Neuronal stem cell (in vitro differentiated cells): ENCODE measurements around the gene SARDH.
A peak's percentile ranks its signal among the peaks of the same experiment; 100 is the strongest.

Experiments used
- DNase-seq: peaks from one replicate; pipeline ENCODE4 v3.0.0-alpha.2; 2013; ENCODE audit warnings: low spot score
- H2AFZ ChIP-seq: one replicate; pipeline ENCODE4 v1.6.1; 2013; ENCODE audit warnings: mild to moderate bottlenecking, low read length, inconsistent platforms
- H2AK5ac ChIP-seq: 2 replicates; pipeline ENCODE4 v1.6.1; 2013; ENCODE audit warnings: low read depth, mild to moderate bottlenecking, inconsistent platforms, low read length, moderate library complexity, mixed read lengths
- H2BK120ac ChIP-seq: 2 replicates; pipeline ENCODE4 v1.6.1; 2013; ENCODE audit warnings: low read depth, mild to moderate bottlenecking, inconsistent platforms, low read length, moderate library complexity, mixed read lengths
- H2BK12ac ChIP-seq: one replicate; pipeline ENCODE4 v1.6.1; 2013; ENCODE audit warnings: low read length, inconsistent platforms
- H2BK15ac ChIP-seq: 2 replicates; pipeline ENCODE4 v1.6.1; 2013; ENCODE audit warnings: mild to moderate bottlenecking, low read length, inconsistent platforms, mixed read lengths
- H2BK5ac ChIP-seq: one replicate; pipeline ENCODE4 v1.6.1; 2013; ENCODE audit warnings: inconsistent platforms, mild to moderate bottlenecking, low read length, moderate library complexity
- H3K14ac ChIP-seq: one replicate; pipeline ENCODE4 v1.6.1; 2013; ENCODE audit warnings: low read length, inconsistent platforms
- H3K18ac ChIP-seq: 2 replicates; pipeline ENCODE4 v1.6.1; 2013; ENCODE audit warnings: low read length, inconsistent platforms
- H3K23ac ChIP-seq: 2 replicates; pipeline ENCODE4 v1.6.1; 2013; ENCODE audit warnings: low read depth, mild to moderate bottlenecking, mixed read lengths, low read length, inconsistent platforms; ENCODE audit not compliant: poor library complexity
- H3K27ac ChIP-seq: replicated peaks from 3 replicates; pipeline ENCODE4 v1.5.1; 2013; ENCODE audit warnings: low read length, inconsistent platforms
- H3K27me3 ChIP-seq, 3 experiments: 2 replicates each; pipeline ENCODE4 v1.6.1; 2013; ENCODE audit warnings: low read length in 3 of 3, mild to moderate bottlenecking in 2 of 3, inconsistent platforms in 1 of 3, low read depth in 1 of 3, mixed read lengths in 1 of 3, moderate library complexity in 1 of 3; ENCODE audit not compliant: control insufficient read depth in 3 of 3, insufficient read depth in 3 of 3
- H3K36me3 ChIP-seq, 2 donors: replicated peaks in 1 of 2; 2 replicates each; pipeline ENCODE4 v1.6.1; 2013; ENCODE audit warnings: low read length in 2 of 2; ENCODE audit not compliant: control insufficient read depth in 2 of 2, insufficient read depth in 2 of 2
- H3K4ac ChIP-seq: 2 replicates; pipeline ENCODE4 v1.6.1; 2013; ENCODE audit warnings: inconsistent platforms, mild to moderate bottlenecking, low read length, moderate library complexity
- H3K4me1 ChIP-seq, 2 donors: 1 replicate in 1 of 2; 2 replicates in 1 of 2; pipeline ENCODE4 v1.6.1; 2013; ENCODE audit warnings: low read length in 2 of 2, low read depth in 1 of 2; ENCODE audit not compliant: control insufficient read depth in 2 of 2, insufficient read depth in 1 of 2
- H3K4me2 ChIP-seq: one replicate; pipeline ENCODE4 v1.6.1; 2013; ENCODE audit warnings: mild to moderate bottlenecking, low read length, inconsistent platforms; ENCODE audit not compliant: insufficient read depth, poor library complexity, severe bottlenecking
- H3K4me3 ChIP-seq, 2 donors: 2 replicates each; pipeline ENCODE4 v1.5.1; 2013; ENCODE audit warnings: low read length in 2 of 2, mild to moderate bottlenecking in 2 of 2, inconsistent platforms in 1 of 2, moderate library complexity in 1 of 2
- H3K79me1 ChIP-seq: one replicate; pipeline ENCODE4 v1.6.1; 2013; ENCODE audit warnings: low read depth, mild to moderate bottlenecking, inconsistent platforms, low read length, moderate library complexity
- H3K9ac ChIP-seq: one replicate; pipeline ENCODE4 v1.6.1; 2013; ENCODE audit warnings: mild to moderate bottlenecking, low read depth, low read length, inconsistent platforms; ENCODE audit not compliant: poor library complexity
- H3K9me3 ChIP-seq, 2 donors: replicated peaks in 1 of 2; 2 replicates each; pipeline versions ENCODE3 to v1.6.1; 2013; ENCODE audit warnings: low read length in 2 of 2, mild to moderate bottlenecking in 2 of 2, inconsistent platforms in 1 of 2, low read depth in 1 of 2, mixed read lengths in 1 of 2, moderate library complexity in 1 of 2; ENCODE audit not compliant: control insufficient read depth in 2 of 2, insufficient read depth in 1 of 2
- H4K8ac ChIP-seq: one replicate; pipeline ENCODE4 v1.6.1; 2013; ENCODE audit warnings: low read depth, mild to moderate bottlenecking, inconsistent platforms, low read length, moderate library complexity
- H4K91ac ChIP-seq: one replicate; pipeline ENCODE4 v1.6.1; 2013; ENCODE audit warnings: low read length, low read depth, mild to moderate bottlenecking, inconsistent platforms; ENCODE audit not compliant: poor library complexity
- WGBS, 2 donors: extraction: QIAGEN DNeasy Blood & Tissue Kit; methylation state at CpG; one replicate each; pipeline ENCODE4 v1.1.7; 2013; ENCODE audit warnings: missing lambda C conversion rate in 2 of 2, mixed read lengths in 1 of 2; ENCODE audit not compliant: insufficient read length in 2 of 2, insufficient replicate concordance in 1 of 2; ENCODE audit errors: extremely low coverage in 2 of 2; 5-methylcytosine and 5-hydroxymethylcytosine counted together

Gene SARDH

DNA sequence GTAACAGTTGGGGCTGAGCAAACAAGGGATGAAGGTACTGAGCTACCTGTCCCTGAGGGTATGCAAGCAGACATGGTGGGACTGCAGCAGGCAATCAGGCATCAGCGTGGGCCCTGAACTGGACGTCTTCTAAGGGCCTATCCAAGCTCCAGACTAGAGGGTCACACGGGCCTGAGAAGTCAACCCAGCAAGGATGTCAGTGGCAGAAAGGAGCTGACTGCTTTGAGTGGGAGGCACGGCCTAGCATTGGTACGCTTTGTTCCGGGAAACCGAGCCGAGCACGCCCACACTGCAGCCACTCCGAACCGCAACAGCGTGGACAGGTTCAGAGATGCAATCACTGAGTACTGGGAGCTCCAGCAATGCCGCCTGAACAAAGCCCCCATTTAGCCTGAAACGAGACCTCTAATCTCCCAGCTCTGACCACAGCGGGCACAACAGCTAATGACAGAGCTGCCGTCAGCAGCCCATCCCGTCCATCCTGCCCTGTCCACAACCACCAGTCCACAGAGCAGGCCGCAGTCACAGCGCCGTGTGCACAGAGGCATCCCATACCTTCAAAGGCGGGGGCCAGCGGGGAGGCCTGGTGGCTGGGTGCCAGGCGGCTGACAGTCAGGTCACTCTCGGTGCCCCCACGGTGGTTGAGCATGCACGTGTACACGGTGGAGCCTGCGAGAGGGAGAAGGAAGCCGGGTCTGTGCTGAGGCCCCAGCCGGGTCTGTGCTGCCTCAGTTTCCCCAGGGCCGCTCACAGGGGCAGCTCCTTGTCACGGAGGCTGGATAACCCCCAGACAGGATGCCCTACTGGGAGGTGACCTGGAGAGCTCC is 44.2 kb downstream of the SARDH start:
- H3K18ac ChIP-seq: peak overlapping the region; percentile 32
- H3K4me2 ChIP-seq: no peak overlapping the region
- no CpG with 5 or more reads among the region's 32 CpGs for WGBS, 2 donors

DNA sequence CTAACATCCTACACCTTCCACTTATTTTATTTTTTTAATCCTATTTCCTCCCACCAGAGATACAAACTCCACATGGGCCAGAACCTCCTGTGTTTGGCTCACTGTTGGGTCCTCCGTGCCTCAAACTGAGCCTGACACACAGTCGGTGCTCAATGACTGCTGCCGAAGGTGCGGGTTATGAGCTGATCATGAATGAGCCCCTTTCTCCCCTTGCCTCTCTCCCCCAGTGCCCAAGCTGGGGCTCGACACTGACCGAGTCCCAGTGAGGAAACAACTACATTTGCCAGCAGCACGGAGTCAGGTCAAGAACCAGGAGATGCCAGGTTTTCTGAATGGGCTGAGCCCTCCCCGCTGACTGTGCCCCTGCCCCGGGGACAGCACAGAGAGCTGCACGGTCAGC is 45.0 kb downstream of the SARDH start:
- Histone ChIP-seq H3K9me3 (no peaks in the 10 kb centered on the region), H2BK120ac (no peak overlapping the region), H2BK12ac (no peak overlapping the region), H3K4me3 (peak overlapping the region in 1 of 2 donors; percentile 32), H3K4me1 (peaks cover 5 to 13% of the 10 kb centered on the region in 2 donors), H2AK5ac (no peak overlapping the region), H3K23ac (peak overlapping the region; percentile 6), H3K27ac (no peak overlapping the region), H2BK5ac (peak overlapping the region; percentile 63), H3K36me3 (no peaks in the 10 kb centered on the region), H2BK15ac (no peak overlapping the region), H3K14ac (no peak overlapping the region), H4K91ac (no peak overlapping the region), H3K9ac (no peak overlapping the region), H3K18ac (no peak overlapping the region), H3K4ac (no peak overlapping the region), H3K27me3 (no peaks in the 10 kb centered on the region), H4K8ac (no peak overlapping the region), H3K4me2 (no peak overlapping the region), H2AFZ (no peak overlapping the region), H3K79me1 (peaks cover 3% of the 10 kb centered on the region)
- DNase-seq: no peak
- WGBS, 2 donors: no CpG with 5 or more reads among the region's 10 CpGs

More for the DNA sequence above, 44.2 kb downstream of the SARDH start:
- Histone ChIP-seq H4K91ac (peak overlapping the region; percentile 5), H3K27me3 (no peaks in the 10 kb centered on the region), H3K4me3 (peak overlapping the region in 1 of 2 donors; percentile 27), H3K4ac (no peak overlapping the region), H3K9ac (peak overlapping the region; percentile 38), H4K8ac (no peak overlapping the region), H2BK5ac (peak overlapping the region; percentile 63), H3K4me1 (peaks cover 5 to 13% of the 10 kb centered on the region in 2 donors), H3K79me1 (peaks cover 3% of the 10 kb centered on the region), H3K14ac (peak overlapping the region; percentile 28), H2AFZ (no peak overlapping the region), H3K27ac (no peak overlapping the region), H2BK120ac (no peak overlapping the region), H2BK12ac (no peak overlapping the region), H2AK5ac (no peak overlapping the region), H3K23ac (no peak overlapping the region), H2BK15ac (no peak overlapping the region), H3K36me3 (no peaks in the 10 kb centered on the region), H3K9me3 (no peaks in the 10 kb centered on the region)
- no peak for DNase-seq

DNA sequence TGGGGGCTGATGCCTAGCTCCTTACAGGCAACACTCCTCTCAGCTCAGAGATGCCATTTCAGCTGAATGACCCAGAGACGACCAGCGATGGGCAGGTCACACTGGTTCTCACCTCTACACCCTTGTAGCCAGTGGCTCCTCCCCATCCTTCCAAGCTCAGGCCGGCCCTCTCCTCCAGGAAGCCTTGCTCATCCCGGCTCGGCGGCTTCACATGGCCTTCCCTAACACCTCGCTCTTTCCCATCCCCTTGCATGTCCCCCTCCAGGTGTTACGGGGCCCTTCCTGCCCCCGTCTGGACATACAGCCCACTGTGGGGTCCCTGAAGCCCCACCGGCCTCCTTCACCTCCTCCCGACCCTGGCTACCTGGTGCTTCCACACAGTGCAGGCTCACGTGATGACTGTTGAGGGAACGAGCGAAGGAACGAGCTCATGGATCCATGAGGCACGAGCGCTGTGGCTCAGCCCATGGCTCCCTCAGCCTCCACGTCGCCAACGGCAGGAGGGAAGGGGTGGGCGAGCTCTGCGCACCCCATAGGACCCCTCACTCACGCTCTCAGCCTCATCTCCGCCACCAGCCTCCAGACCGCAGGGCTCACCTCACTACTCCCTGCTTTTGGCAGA is 45.7 kb downstream of the SARDH start:
- Histone ChIP-seq H3K36me3 (no peaks in the 10 kb centered on the region), H2BK12ac (peak overlapping the region; percentile 87), H4K91ac (no peak overlapping the region), H2BK15ac (no peak overlapping the region), H3K79me1 (peaks cover 3% of the 10 kb centered on the region), H3K4ac (peak overlapping the region; percentile 28), H3K27ac (no peak overlapping the region), H3K9me3 (no peaks in the 10 kb centered on the region), H3K9ac (peak overlapping the region; percentile 36), H2BK120ac (no peak overlapping the region), H3K4me1 (peaks cover 5 to 13% of the 10 kb centered on the region in 2 donors), H2AK5ac (peak overlapping the region; percentile 70), H3K14ac (peak overlapping the region; percentile 98), H3K4me2 (no peak overlapping the region), H3K27me3 (no peaks in the 10 kb centered on the region), H4K8ac (no peak overlapping the region), H3K18ac (peak overlapping the region; percentile 80), H3K4me3 (no peak overlapping the region), H2AFZ (no peak overlapping the region), H3K23ac (peak overlapping the region; percentile 87), H2BK5ac (peak overlapping the region; percentile 58)
- no CpG with 5 or more reads among the region's 25 CpGs for WGBS, 2 donors
- DNase-seq: no peak
